ENCODE measurements around the gene SDK1.

The SDK1 gene

GRCh38 chr7:4144172-4144701 is 843.2 kb downstream of the SDK1 start:
- Histone ChIP-seq H3K4me3 (ENCODE audit: insufficient read depth, low read depth, low read length, poor library complexity, severe bottlenecking) (no peak overlapping the region), H3K4me1 (ENCODE audit: control insufficient read depth, insufficient read depth, low read length, poor library complexity, severe bottlenecking) (no peaks in the 10 kb centered on the region), H3K27me3 (replicated peaks; ENCODE audit: control insufficient read depth, insufficient read depth, low read length, poor library complexity, severe bottlenecking) (no peaks in the 10 kb centered on the region), H3K9me3 (ENCODE audit: control insufficient read depth, low read length) (no peaks in the 10 kb centered on the region), H3K27ac (ENCODE audit: insufficient read depth, low read length, poor library complexity, severe bottlenecking) (no peak overlapping the region), H3K36me3 (ENCODE audit: control insufficient read depth, insufficient read depth, low read length) (no peaks in the 10 kb centered on the region)
- no peak for DNase-seq

DNA sequence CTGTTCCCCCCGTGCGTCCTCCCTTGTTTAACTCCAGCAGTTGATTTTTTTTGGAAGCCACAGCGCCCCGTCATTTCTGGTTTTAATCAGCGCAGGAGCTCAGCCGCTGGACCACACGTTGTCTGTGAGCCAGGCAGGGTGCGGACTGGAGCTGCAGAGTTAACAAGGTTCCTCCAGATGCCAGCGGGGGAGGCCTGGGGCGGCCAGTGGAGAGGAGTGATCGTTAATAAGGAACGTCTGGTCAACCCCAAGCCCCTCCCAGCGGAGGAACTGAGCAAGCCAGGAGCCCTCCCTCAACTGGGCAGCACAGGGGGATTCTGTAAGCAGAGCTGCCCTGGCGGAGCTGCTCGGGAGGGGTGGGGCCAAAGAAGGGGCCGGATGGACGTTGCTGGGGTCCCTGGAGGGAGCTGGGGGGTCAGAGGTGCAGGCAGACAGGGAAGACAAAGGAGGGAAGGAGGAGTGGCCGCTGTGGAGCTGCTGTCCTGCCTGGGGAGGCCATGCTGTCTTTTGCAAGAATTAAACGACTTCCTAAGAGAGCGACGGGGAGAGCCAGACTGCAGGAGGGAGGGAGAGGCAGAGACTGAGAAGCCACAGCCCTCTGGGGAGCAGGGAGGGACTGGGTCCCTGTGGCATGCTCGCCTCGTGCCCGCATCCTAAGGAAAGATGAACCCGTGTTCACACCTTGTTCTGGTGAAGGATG is 843.9 kb downstream of the SDK1 start:
- H3K4me1 ChIP-seq (ENCODE audit: control insufficient read depth, insufficient read depth, low read length, poor library complexity, severe bottlenecking), result no peaks in the 10 kb centered on the region
- no peaks in the 10 kb centered on the region for H3K36me3 ChIP-seq (ENCODE audit: control insufficient read depth, insufficient read depth, low read length)
- no peak overlapping the region for H3K27ac ChIP-seq (ENCODE audit: insufficient read depth, low read length, poor library complexity, severe bottlenecking)
- no peaks in the 10 kb centered on the region for H3K9me3 ChIP-seq (ENCODE audit: control insufficient read depth, low read length)
- no peak overlapping the region for H3K4me3 ChIP-seq (ENCODE audit: insufficient read depth, low read depth, low read length, poor library complexity, severe bottlenecking)
- H3K27me3 ChIP-seq (replicated peaks; ENCODE audit: control insufficient read depth, insufficient read depth, low read length, poor library complexity, severe bottlenecking), result no peaks in the 10 kb centered on the region
- DNase-seq, result no peak

DNA sequence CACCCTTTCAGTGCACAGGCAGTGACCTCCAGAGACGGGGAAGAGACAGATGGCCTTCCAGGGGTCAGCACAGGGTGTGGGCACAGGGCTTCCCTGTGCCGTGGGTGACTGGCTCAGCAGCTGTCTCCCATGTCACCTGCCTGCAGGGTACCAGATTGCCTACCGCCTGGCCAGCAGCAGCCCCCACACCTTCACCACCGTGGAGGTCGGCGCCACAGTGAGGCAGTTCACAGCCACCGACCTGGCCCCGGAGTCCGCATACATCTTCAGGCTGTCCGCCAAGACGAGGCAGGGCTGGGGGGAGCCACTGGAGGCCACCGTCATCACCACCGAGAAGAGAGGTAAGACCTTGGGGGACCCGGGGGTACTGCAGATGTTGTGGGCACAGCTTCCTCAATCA is 844.5 kb downstream of the SDK1 start:
- H3K4me3 ChIP-seq (ENCODE audit: insufficient read depth, low read depth, low read length, poor library complexity, severe bottlenecking), result no peak overlapping the region
- no peak for DNase-seq
- no peaks in the 10 kb centered on the region for H3K27me3 ChIP-seq (replicated peaks; ENCODE audit: control insufficient read depth, insufficient read depth, low read length, poor library complexity, severe bottlenecking)
- H3K27ac ChIP-seq (ENCODE audit: insufficient read depth, low read length, poor library complexity, severe bottlenecking), result no peak overlapping the region
- H3K36me3 ChIP-seq (ENCODE audit: control insufficient read depth, insufficient read depth, low read length), result no peaks in the 10 kb centered on the region
- no peaks in the 10 kb centered on the region for H3K9me3 ChIP-seq (ENCODE audit: control insufficient read depth, low read length)
- H3K4me1 ChIP-seq (ENCODE audit: control insufficient read depth, insufficient read depth, low read length, poor library complexity, severe bottlenecking), result no peaks in the 10 kb centered on the region

DNA sequence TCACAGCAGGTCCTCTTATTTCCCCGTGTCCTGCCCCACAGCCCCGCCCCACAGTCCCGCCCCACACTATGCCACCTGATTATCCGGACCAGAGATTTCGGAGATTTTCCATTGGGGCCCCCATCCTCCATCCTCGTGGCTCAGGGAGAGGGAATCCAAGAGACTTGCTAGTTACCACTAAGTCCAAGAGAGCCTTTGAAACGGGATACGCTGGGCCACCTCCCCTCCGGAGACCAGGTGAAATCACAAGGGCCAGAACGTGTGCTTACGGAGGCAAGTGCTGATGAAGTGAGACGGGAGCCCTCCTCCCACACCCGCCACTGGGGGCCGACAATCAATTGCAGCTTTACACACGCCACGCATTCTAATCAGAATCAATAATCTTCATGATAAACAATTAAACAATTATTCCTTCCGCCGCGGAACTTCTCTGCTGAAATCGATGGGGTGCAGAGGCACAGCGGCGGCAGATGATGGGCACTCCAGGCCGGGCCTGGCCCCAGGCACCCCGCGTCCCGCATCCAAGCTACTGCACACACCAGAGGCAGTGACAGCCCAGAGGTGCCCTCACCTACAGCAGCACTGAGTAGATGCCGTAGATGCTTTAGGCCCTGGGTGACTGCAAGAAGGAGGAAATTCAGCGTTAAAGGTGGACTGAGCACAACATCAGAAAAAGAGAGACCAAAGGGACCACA is 847.0 kb downstream of the SDK1 start:
- Histone ChIP-seq H3K27me3 (replicated peaks; ENCODE audit: control insufficient read depth, insufficient read depth, low read length, poor library complexity, severe bottlenecking) (no peaks in the 10 kb centered on the region), H3K27ac (ENCODE audit: insufficient read depth, low read length, poor library complexity, severe bottlenecking) (no peak overlapping the region), H3K4me1 (ENCODE audit: control insufficient read depth, insufficient read depth, low read length, poor library complexity, severe bottlenecking) (no peaks in the 10 kb centered on the region), H3K9me3 (ENCODE audit: control insufficient read depth, low read length) (no peaks in the 10 kb centered on the region), H3K36me3 (ENCODE audit: control insufficient read depth, insufficient read depth, low read length) (no peaks in the 10 kb centered on the region), H3K4me3 (ENCODE audit: insufficient read depth, low read depth, low read length, poor library complexity, severe bottlenecking) (no peak overlapping the region)
- no peak for DNase-seq

GRCh38 chr7:4149236-4149635 is 848.2 kb downstream of the SDK1 start:
- no peaks in the 10 kb centered on the region for H3K4me1 ChIP-seq (ENCODE audit: control insufficient read depth, insufficient read depth, low read length, poor library complexity, severe bottlenecking)
- no peaks in the 10 kb centered on the region for H3K9me3 ChIP-seq (ENCODE audit: control insufficient read depth, low read length)
- H3K27ac ChIP-seq (ENCODE audit: insufficient read depth, low read length, poor library complexity, severe bottlenecking), result no peak overlapping the region
- H3K4me3 ChIP-seq (ENCODE audit: insufficient read depth, low read depth, low read length, poor library complexity, severe bottlenecking), result no peak overlapping the region
- H3K27me3 ChIP-seq (replicated peaks; ENCODE audit: control insufficient read depth, insufficient read depth, low read length, poor library complexity, severe bottlenecking), result no peaks in the 10 kb centered on the region
- H3K36me3 ChIP-seq (ENCODE audit: control insufficient read depth, insufficient read depth, low read length), result no peaks in the 10 kb centered on the region
- DNase-seq, result no peak

DNA sequence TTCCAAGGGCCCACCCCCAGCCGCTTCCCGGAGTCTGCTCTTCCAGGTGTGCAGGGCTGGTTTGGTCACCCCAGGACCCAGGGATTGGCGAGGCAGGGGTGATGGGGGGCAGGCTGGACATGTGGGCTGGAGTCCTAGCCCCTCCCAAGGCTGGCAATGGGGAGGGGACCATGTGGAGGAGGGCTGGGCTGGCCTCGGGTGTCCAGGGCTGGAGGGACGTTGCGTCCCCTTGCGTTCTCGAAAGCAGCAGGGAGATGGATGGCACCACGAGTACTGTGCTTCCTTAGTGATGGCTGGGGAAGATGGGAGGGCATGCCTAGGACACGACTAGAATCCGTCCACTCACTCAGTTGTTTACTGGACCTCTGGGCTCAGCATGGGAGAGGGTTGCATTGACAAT is 848.6 kb downstream of the SDK1 start:
- no peak overlapping the region for H3K27ac ChIP-seq (ENCODE audit: insufficient read depth, low read length, poor library complexity, severe bottlenecking)
- no peaks in the 10 kb centered on the region for H3K27me3 ChIP-seq (replicated peaks; ENCODE audit: control insufficient read depth, insufficient read depth, low read length, poor library complexity, severe bottlenecking)
- no peaks in the 10 kb centered on the region for H3K9me3 ChIP-seq (ENCODE audit: control insufficient read depth, low read length)
- no peak overlapping the region for H3K4me3 ChIP-seq (ENCODE audit: insufficient read depth, low read depth, low read length, poor library complexity, severe bottlenecking)
- no peaks in the 10 kb centered on the region for H3K36me3 ChIP-seq (ENCODE audit: control insufficient read depth, insufficient read depth, low read length)
- H3K4me1 ChIP-seq (ENCODE audit: control insufficient read depth, insufficient read depth, low read length, poor library complexity, severe bottlenecking), result no peaks in the 10 kb centered on the region
- DNase-seq, result no peak

GRCh38 chr7:4150731-4151130 is 849.7 kb downstream of the SDK1 start:
- Histone ChIP-seq H3K4me1 (ENCODE audit: control insufficient read depth, insufficient read depth, low read length, poor library complexity, severe bottlenecking) (no peaks in the 10 kb centered on the region), H3K4me3 (ENCODE audit: insufficient read depth, low read depth, low read length, poor library complexity, severe bottlenecking) (no peak overlapping the region), H3K36me3 (ENCODE audit: control insufficient read depth, insufficient read depth, low read length) (no peaks in the 10 kb centered on the region), H3K9me3 (ENCODE audit: control insufficient read depth, low read length) (no peaks in the 10 kb centered on the region), H3K27me3 (replicated peaks; ENCODE audit: control insufficient read depth, insufficient read depth, low read length, poor library complexity, severe bottlenecking) (no peaks in the 10 kb centered on the region), H3K27ac (ENCODE audit: insufficient read depth, low read length, poor library complexity, severe bottlenecking) (no peak overlapping the region)
- DNase-seq, result no peak

GRCh38 chr7:4151524-4151923 is 850.5 kb downstream of the SDK1 start:
- no peak for DNase-seq
- H3K27ac ChIP-seq (ENCODE audit: insufficient read depth, low read length, poor library complexity, severe bottlenecking), result no peak overlapping the region
- H3K27me3 ChIP-seq (replicated peaks; ENCODE audit: control insufficient read depth, insufficient read depth, low read length, poor library complexity, severe bottlenecking), result no peaks in the 10 kb centered on the region
- no peak overlapping the region for H3K4me3 ChIP-seq (ENCODE audit: insufficient read depth, low read depth, low read length, poor library complexity, severe bottlenecking)
- H3K36me3 ChIP-seq (ENCODE audit: control insufficient read depth, insufficient read depth, low read length), result no peaks in the 10 kb centered on the region
- no peaks in the 10 kb centered on the region for H3K9me3 ChIP-seq (ENCODE audit: control insufficient read depth, low read length)
- H3K4me1 ChIP-seq (ENCODE audit: control insufficient read depth, insufficient read depth, low read length, poor library complexity, severe bottlenecking), result no peaks in the 10 kb centered on the region

DNA sequence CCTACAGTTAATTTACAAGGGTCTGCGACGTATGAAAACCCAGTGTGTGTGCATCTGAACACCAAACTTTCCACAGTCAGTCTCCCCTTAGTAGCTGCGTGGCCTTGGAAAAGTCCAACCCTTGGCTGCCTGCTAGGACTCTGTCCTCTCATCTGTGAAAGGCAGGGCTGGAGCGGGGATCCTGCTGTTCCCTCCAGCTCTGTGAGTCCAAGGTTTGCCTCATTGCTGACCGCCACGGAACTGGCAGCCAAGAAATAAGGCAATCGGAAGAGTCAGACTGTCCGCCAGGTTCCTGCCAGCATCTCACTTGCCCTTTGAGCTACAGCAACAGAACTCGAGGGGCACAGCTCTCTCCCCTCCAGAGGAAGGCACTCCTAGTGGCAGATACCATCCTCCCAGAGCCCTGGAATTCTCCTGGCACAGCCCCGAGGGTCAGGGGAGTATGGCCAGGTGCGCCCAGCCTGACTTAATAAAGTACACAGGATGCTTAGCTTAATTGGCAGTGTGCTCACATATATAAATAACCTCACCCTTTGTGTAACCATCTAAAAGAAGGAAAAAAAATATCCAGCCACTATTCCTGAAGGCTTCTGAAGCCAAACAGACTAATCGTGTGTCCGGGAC is 851.0 kb downstream of the SDK1 start:
- Histone ChIP-seq H3K27me3 (replicated peaks; ENCODE audit: control insufficient read depth, insufficient read depth, low read length, poor library complexity, severe bottlenecking) (no peaks in the 10 kb centered on the region), H3K36me3 (ENCODE audit: control insufficient read depth, insufficient read depth, low read length) (no peaks in the 10 kb centered on the region), H3K4me1 (ENCODE audit: control insufficient read depth, insufficient read depth, low read length, poor library complexity, severe bottlenecking) (no peaks in the 10 kb centered on the region), H3K27ac (ENCODE audit: insufficient read depth, low read length, poor library complexity, severe bottlenecking) (no peak overlapping the region), H3K4me3 (ENCODE audit: insufficient read depth, low read depth, low read length, poor library complexity, severe bottlenecking) (no peak overlapping the region), H3K9me3 (ENCODE audit: control insufficient read depth, low read length) (no peaks in the 10 kb centered on the region)
- DNase-seq, result no peak

Measured in effector memory CD4-positive, alpha-beta T cell (primary cell).